HFF-Myc (cell line): Measurements from ENCODE around the gene PWWP2B.

ENCODE experiments used
- DNase-seq: peaks from one replicate; pipeline ENCODE4 v3.0.0-alpha.2; 2011; ENCODE audit warnings: low read depth; ENCODE audit errors: extremely low read depth
- H3K4me3 ChIP-seq: replicated peaks from 2 replicates; pipeline ENCODE4 v1.5.1; 2011; ENCODE audit warnings: low read depth, mild to moderate bottlenecking, control low read depth, low read length
- CTCF ChIP-seq: IDR thresholded peaks from 2 replicates; pipeline ENCODE4 v1.5.1; 2012; ENCODE audit warnings: mild to moderate bottlenecking, low read depth, low read length, control low read depth; ENCODE audit errors: missing control alignments

Gene PWWP2B

GRCh38 chr10:132404169-132404880 is 7.3 kb downstream of the PWWP2B start:
- TF ChIP-seq CTCF: no peak

GRCh38 chr10:132404911-132405462 is 8.0 kb downstream of the PWWP2B start:
- H3K4me3 ChIP-seq: no peak overlapping the region
- DNase-seq: no peak
- no peak for TF ChIP-seq CTCF

More at GRCh38 chr10:132404169-132404880, 7.3 kb downstream of the PWWP2B start:
- no peak for DNase-seq
- no peak overlapping the region for H3K4me3 ChIP-seq

- no peak for TF ChIP-seq CTCF
- no peak for DNase-seq
- no peak overlapping the region for H3K4me3 ChIP-seq
Observed at GRCh38 chr10:132405463-132405991, 8.5 kb downstream of the PWWP2B start.

GRCh38 chr10:132406181-132406580 is 9.2 kb downstream of the PWWP2B start:
- no peak overlapping the region for H3K4me3 ChIP-seq
- no peak for DNase-seq
- no peak for TF ChIP-seq CTCF

GRCh38 chr10:132406750-132407149 is 9.8 kb downstream of the PWWP2B start:
- TF ChIP-seq CTCF: no peak
- DNase-seq: no peak
- no peak overlapping the region for H3K4me3 ChIP-seq

GRCh38 chr10:132407243-132407746 is 10.3 kb downstream of the PWWP2B start:
- no peak for TF ChIP-seq CTCF
- no peak for DNase-seq
- no peak overlapping the region for H3K4me3 ChIP-seq
